ENCODE measurements around the gene GNA15.

Gene GNA15

GRCh38 chr19:3136684-3137055, 837 bp downstream of the GNA15 start:
- no peaks in the 10 kb centered on the region for H3K36me3 ChIP-seq
- peaks cover 46 to 47% of the 10 kb centered on the region in 2 experiments for H3K4me1 ChIP-seq (ENCODE audit: control insufficient read depth in 1 of 2, insufficient read depth in 1 of 2, low read depth in 1 of 2, low read length in 1 of 2)
- H3K4me3 ChIP-seq (ENCODE audit: low read depth in 1 of 2, low read length in 1 of 2): peak overlapping the region; percentile 67 to 76
- TF ChIP-seq, protein P1, sequence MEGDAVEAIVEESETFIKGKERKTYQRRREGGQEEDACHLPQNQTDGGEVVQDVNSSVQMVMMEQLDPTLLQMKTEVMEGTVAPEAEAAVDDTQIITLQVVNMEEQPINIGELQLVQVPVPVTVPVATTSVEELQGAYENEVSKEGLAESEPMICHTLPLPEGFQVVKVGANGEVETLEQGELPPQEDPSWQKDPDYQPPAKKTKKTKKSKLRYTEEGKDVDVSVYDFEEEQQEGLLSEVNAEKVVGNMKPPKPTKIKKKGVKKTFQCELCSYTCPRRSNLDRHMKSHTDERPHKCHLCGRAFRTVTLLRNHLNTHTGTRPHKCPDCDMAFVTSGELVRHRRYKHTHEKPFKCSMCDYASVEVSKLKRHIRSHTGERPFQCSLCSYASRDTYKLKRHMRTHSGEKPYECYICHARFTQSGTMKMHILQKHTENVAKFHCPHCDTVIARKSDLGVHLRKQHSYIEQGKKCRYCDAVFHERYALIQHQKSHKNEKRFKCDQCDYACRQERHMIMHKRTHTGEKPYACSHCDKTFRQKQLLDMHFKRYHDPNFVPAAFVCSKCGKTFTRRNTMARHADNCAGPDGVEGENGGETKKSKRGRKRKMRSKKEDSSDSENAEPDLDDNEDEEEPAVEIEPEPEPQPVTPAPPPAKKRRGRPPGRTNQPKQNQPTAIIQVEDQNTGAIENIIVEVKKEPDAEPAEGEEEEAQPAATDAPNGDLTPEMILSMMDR (IDR thresholded peaks at IDR 0.05): no peak
- H3K27me3 ChIP-seq: no peaks in the 10 kb centered on the region
- peak overlapping the region; percentile 70 for H3K27ac ChIP-seq
- no peaks in the 10 kb centered on the region for H3K9me3 ChIP-seq

DNA sequence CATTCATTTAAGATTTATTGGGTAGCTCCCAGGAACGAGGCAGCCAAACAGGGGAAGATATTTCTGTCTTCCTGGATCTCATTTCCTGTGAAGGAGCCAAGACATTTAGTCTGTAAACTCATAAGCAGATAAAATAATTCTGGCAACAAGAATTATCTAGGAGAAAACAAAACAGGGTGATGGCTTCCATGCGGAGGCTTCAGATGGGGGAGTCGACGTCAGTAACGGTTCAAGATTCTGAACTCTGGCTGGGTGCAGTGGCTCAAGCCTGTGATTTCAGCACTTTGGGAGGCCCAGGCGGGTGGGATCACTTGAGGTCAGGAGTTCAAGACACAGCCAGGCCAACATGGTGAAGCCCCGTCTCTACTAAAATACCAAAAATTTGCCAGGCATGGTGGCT, 1.3 kb downstream of the GNA15 start:
- Histone ChIP-seq H3K4me1 (ENCODE audit: control insufficient read depth in 1 of 2, insufficient read depth in 1 of 2, low read depth in 1 of 2, low read length in 1 of 2) (peaks cover 51 to 52% of the 10 kb centered on the region in 2 experiments), H3K9me3 (no peaks in the 10 kb centered on the region), H3K27me3 (no peaks in the 10 kb centered on the region), H3K4me3 (ENCODE audit: low read depth in 1 of 2, low read length in 1 of 2) (peak overlapping the region in 1 of 2 experiments; percentile 76), H3K27ac (peak overlapping the region; percentile 70), H3K36me3 (no peaks in the 10 kb centered on the region)
- TF ChIP-seq, protein P1 (IDR thresholded peaks at IDR 0.05): no peak

DNA sequence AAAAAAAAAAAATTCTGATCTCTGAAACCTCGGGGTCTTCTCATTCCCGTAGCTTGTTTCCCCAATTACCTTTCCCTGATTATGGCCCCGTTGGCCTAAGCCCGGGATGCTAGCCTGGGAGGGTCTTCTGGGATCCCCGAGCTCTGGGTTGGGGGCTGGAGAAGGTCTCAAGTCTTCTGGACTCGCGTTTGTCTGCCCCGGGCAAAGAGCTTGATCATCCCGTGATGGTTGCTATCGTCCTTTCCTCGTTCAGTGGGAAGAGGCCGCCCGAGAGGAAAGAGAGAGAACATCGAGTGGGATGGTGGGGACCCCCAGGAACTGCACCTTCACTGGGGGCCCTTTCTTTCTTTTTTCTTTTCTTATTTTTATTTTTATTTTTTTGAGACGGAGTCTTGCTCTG, 2.4 kb downstream of the GNA15 start:
- Histone ChIP-seq H3K4me3 (ENCODE audit: low read depth in 1 of 2, low read length in 1 of 2) (no peak overlapping the region), H3K27me3 (no peaks in the 10 kb centered on the region), H3K9me3 (no peaks in the 10 kb centered on the region), H3K27ac (no peak overlapping the region), H3K36me3 (no peaks in the 10 kb centered on the region), H3K4me1 (ENCODE audit: control insufficient read depth in 1 of 2, insufficient read depth in 1 of 2, low read depth in 1 of 2, low read length in 1 of 2) (peaks cover 47 to 49% of the 10 kb centered on the region in 2 experiments)
- TF ChIP-seq, protein P1 (IDR thresholded peaks at IDR 0.05): no peak

DNA sequence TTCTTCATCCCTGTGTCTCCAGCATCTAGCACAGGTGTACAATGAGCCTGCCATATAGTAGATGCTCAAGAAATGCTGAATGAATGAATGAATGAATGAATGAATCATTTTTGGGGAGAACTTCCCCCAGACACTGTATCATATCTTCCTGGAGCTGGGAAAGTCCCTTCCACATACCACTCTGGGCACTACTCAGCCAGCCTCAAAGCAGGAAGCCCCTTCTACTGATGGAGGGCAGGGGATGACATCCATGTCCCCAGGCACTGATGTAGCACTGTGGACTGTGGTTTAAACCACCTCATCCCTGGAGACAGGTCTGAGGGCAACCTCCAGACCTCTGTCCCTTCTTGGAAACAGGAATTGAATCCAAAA, 4.8 kb downstream of the GNA15 start:
- Histone ChIP-seq H3K4me1 (ENCODE audit: control insufficient read depth in 1 of 2, insufficient read depth in 1 of 2, low read depth in 1 of 2, low read length in 1 of 2) (peaks cover 44 to 46% of the 10 kb centered on the region in 2 experiments), H3K4me3 (ENCODE audit: low read depth in 1 of 2, low read length in 1 of 2) (no peak overlapping the region), H3K36me3 (no peaks in the 10 kb centered on the region), H3K27me3 (no peaks in the 10 kb centered on the region), H3K9me3 (no peaks in the 10 kb centered on the region), H3K27ac (peak overlapping the region; percentile 90)
- TF ChIP-seq, protein P1 (IDR thresholded peaks at IDR 0.05): no peak

DNA sequence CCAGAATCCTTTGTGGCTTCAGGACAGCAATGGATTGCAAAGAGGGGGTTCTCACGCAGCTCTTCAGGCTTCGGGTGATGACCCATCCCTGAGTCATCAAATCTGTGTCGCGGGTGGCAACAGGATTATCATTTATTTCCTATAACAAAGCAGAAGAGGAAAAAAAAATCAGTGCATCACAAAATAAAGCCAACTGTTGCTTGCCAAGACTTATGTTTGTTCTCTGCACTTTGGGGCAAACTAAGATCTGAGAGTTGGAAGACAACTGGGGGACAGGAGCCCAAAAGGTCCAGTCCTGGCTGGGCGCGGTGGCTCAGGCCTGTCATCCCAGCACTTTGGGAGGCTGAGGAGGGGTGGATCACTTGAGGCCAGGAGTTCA, 6.4 kb downstream of the GNA15 start:
- Histone ChIP-seq H3K4me3 (ENCODE audit: low read depth in 1 of 2, low read length in 1 of 2) (peak overlapping the region in 1 of 2 experiments; percentile 35), H3K9me3 (no peaks in the 10 kb centered on the region), H3K27ac (peak overlapping the region; percentile 90), H3K27me3 (no peaks in the 10 kb centered on the region), H3K36me3 (no peaks in the 10 kb centered on the region), H3K4me1 (ENCODE audit: control insufficient read depth in 1 of 2, insufficient read depth in 1 of 2, low read depth in 1 of 2, low read length in 1 of 2) (peaks cover 41 to 42% of the 10 kb centered on the region in 2 experiments)
- TF ChIP-seq, protein P1 (IDR thresholded peaks at IDR 0.05): no peak
